ENCODE data around the gene WSCD2.

Gene WSCD2

GRCh38 chr12:108131657-108132126, 2.6 kb downstream of the WSCD2 start:
- no peak for TF ChIP-seq CTCF (IDR thresholded peaks at IDR 0.05; ENCODE audit: low read depth, low read length)
- no peak for DNase-seq (ENCODE audit: low read depth in 2 of 2)

GRCh38 chr12:108133482-108133881, 4.4 kb downstream of the WSCD2 start:
- H3K4me3 ChIP-seq (replicated peaks in 1 of 2; ENCODE audit: low read depth in 2 of 2, low read length in 2 of 2) = no peak overlapping the region
- DNase-seq (ENCODE audit: low read depth in 2 of 2) = no peak

More at GRCh38 chr12:108131657-108132126, 2.6 kb downstream of the WSCD2 start:
- H3K4me3 ChIP-seq (replicated peaks in 1 of 2; ENCODE audit: low read depth in 2 of 2, low read length in 2 of 2) = no peak overlapping the region

DNA sequence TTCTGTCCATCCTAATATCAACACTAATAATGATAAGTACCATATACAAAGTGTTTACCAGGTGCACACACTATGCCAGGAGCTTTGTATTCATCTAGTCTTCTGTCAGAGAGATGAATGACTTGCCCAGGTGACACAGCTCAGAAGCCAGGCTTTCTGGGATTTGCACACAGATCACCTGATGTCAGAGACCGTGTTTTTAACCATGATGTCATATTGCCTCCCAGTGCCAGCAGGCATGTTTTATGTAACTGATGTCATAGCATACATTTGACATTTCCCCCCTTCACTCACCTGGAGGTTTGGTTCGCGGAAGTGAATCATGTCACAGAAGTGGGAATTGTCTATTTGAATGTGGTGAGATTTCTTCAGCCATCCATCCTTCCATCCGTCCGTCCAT, 5.7 kb downstream of the WSCD2 start:
- TF ChIP-seq CTCF (IDR thresholded peaks at IDR 0.05; ENCODE audit: low read depth, low read length) = no peak
- H3K4me3 ChIP-seq (replicated peaks in 1 of 2; ENCODE audit: low read depth in 2 of 2, low read length in 2 of 2) = no peak overlapping the region
- no peak for DNase-seq (ENCODE audit: low read depth in 2 of 2)

More at GRCh38 chr12:108133482-108133881, 4.4 kb downstream of the WSCD2 start:
- no peak for TF ChIP-seq CTCF (IDR thresholded peaks at IDR 0.05; ENCODE audit: low read depth, low read length)

DNA sequence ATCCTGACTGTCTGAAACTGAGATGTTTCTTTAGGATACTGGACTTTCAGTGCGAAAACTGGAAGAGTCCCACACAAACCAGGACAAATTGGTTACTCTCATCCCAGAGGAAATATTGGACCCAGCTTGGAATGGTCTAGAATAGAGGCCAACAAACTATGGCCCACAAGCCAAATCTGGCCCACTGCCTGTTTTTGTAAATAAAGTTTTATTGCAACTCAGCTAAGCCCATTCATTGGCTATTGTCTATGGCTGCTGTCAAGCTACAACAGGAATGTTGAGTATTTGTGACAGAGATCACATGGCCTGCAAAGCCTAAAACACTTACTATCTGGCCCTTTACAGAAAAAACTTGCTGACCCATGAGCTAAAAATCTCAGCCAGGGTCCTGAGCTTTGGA, 6.5 kb downstream of the WSCD2 start:
- TF ChIP-seq CTCF (IDR thresholded peaks at IDR 0.05; ENCODE audit: low read depth, low read length) = no peak
- DNase-seq (ENCODE audit: low read depth in 2 of 2) = no peak
- no peak overlapping the region for H3K4me3 ChIP-seq (replicated peaks in 1 of 2; ENCODE audit: low read depth in 2 of 2, low read length in 2 of 2)

DNA sequence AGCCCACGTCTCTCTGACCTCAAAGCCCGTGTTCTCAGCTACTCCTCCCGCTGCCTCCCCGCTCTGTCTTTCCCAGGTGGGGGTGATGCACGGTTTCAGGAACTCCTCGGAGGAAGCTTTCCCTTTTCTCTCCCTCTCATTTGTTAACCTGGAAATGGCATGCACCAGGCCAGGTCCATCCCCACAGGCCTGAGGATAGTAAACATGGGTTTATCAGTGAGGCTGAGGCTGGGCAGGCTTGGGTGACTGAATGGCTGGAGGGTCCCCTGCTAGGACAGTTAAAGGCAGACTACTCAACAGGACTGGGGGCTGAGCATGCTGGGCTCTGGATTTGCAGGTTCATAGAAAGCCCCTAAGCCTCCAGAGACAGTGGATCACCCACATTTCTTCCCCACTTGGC, 7.6 kb downstream of the WSCD2 start:
- no peak for TF ChIP-seq CTCF (IDR thresholded peaks at IDR 0.05; ENCODE audit: low read depth, low read length)
- H3K4me3 ChIP-seq (replicated peaks in 1 of 2; ENCODE audit: low read depth in 2 of 2, low read length in 2 of 2) = no peak overlapping the region
- no peak for DNase-seq (ENCODE audit: low read depth in 2 of 2)

- no peak overlapping the region for H3K4me3 ChIP-seq (replicated peaks in 1 of 2; ENCODE audit: low read depth in 2 of 2, low read length in 2 of 2)
- TF ChIP-seq CTCF (IDR thresholded peaks at IDR 0.05; ENCODE audit: low read depth, low read length) = no peak
- DNase-seq (ENCODE audit: low read depth in 2 of 2) = no peak
These were observed 10.4 kb downstream of the WSCD2 start for GRCh38 chr12:108139454-108139853.

GRCh38 chr12:108140501-108140900, 11.4 kb downstream of the WSCD2 start:
- no peak for DNase-seq (ENCODE audit: low read depth in 2 of 2)
- no peak overlapping the region for H3K4me3 ChIP-seq (replicated peaks in 1 of 2; ENCODE audit: low read depth in 2 of 2, low read length in 2 of 2)
- TF ChIP-seq CTCF (IDR thresholded peaks at IDR 0.05; ENCODE audit: low read depth, low read length) = no peak
